GM18867 (cell line): ENCODE data around the gene STAG1.
"Not testable (repeated sequence)": the region's sequence is repeated elsewhere in the genome, so short reads cannot be mapped to it uniquely, and the experiment has no call there.

Experiments
- ATAC-seq: cut with Tn5 transposase; IDR thresholded peaks from one replicate; pipeline ENCODE4 v1.9.1; 2021; ENCODE audit warnings: mild to moderate bottlenecking, moderate library complexity; ENCODE audit not compliant: unreplicated experiment

Gene STAG1

GRCh38 chr3:136516656-136517055 is 235.5 kb downstream of the STAG1 start:
- no peak for ATAC-seq

- ATAC-seq, result no peak
Observed at GRCh38 chr3:136516095-136516494, 236.1 kb downstream of the STAG1 start.

DNA sequence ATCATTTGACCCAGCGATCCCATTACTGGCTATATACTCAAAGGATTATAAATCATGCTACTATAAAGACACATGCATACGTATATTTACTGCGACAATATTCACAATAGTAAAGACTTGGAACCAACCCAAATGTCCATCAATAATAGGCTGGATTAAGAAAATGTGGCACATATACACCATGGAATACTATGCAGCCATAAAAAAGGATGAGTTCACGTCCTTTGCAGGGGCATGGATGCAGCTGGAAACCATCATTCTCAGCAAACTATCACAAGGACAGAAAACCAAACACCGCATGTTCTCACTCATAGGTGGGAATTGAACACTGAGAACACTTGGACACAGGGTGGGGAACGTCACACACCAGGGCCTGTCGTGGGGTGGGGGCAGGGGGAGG is 237.6 kb downstream of the STAG1 start:
- not testable (repeated sequence) for ATAC-seq

DNA sequence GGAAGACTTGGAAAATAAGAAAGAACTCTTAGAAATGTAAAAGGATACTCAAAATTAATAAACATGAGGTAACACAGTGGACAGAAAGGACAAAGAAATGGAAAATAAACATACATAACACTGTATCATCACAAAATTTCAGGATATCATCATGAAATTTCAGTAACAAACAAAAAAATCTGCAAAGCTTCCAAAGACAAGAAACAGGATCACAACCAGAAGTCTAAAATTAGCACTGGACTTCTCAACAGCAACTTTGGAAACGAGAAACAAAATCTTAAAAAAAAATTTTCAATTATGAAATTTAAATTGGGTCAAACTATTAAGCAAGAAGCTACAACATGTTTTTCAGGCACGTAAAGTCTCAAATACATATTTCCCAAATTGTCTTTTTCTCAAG is 238.8 kb downstream of the STAG1 start:
- ATAC-seq, result no peak

DNA sequence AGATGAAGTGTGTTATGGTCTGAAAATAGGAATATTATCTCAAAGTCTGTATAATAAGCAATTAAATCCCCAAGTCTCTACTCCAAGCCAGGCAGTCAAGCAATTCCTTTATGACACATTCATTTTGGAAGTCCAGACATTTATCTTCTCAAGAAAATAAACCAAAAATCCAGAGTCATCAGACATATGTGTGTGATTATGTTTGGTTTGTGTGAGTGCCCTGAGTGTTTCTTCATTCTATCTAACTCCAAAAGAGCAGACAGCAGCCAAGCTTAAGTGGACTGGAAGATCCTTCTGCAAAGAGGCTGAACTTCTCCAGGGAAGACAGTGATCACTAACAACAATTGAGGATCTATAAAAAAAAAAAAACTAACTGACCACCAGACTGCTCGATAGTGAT is 239.8 kb downstream of the STAG1 start:
- ATAC-seq, result no peak

- ATAC-seq, result no peak
Observed at GRCh38 chr3:136505676-136506075, 246.5 kb downstream of the STAG1 start.

DNA sequence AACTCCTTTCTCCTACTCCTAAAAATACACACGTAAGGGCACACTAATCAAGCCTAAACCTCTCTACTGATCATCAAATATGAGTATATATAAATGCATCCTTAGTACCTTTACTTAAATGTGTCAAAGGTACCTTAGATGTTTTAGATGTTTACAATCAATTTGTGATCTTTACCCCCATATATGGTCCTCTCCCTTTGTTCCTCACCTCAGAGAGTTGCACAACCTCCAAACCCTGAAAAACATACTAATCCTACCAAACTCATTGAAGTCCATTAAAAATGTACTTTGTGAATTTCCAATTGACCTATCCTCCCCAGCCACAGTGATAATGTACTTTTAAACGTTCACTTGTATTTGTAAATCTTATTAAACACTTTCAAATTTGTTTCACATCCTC is 249.1 kb downstream of the STAG1 start:
- ATAC-seq, result no peak

DNA sequence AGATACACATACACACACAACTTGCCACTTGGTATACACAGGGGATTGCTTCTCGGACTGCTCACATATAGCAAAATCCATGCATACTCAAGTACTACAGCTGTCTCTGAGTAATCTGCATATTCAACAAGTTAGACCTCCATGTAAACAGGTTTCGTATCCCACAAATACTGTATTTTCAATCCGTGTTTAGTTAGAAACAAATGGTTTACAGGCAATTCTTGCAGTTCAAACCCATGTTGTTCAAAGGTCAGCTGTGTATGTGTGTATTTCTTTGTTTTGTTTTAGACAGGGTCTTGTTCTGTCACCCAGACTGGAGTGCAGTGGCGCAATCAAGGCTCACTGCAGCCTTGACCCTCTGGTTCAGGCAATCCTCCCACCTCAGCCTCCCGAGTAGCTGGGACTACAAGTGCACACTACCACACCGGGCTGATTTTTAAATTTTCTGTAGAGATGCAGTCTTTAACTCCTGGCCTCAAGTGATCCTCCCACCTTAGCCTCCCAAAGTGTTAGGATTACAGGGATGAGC is 253.2 kb downstream of the STAG1 start:
- ATAC-seq, result no peak

GRCh38 chr3:136495213-136495612 is 257.0 kb downstream of the STAG1 start:
- no peak for ATAC-seq

DNA sequence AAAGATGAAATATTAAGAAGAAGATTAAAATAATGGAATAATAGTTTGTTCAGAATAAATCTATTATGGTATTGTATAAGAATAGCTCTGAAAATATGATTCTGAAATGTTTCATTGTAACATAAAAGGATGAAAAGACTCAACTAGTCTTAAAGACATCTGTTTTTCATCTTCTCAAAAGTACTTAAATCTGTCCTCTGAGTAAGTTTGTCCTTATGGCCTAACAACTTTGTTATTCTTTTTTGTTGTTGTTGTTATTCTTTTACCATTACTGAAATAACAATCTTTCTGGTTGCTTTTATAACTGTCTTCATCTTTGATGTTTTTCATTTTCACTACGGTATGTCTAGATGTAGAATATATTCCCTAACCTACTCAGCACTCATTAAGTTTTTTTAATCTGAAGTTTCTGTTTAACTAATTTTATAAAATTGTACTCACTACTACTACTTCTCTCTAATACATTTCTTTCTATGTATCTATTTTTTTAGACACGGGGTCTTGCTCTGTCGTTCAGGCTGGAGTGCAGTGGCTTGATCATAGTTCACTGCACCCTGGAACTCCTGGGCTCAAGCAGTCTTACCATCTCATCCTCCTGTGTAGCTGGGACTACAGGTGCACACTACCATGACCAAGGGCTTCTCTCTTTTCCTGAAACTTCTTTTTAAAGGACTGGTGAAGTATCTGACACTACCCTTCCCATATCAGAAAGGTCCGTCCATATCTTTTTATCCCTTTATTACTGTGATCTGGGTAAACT is 261.4 kb downstream of the STAG1 start:
- ATAC-seq, result no peak

GRCh38 chr3:136485777-136486176 is 266.4 kb downstream of the STAG1 start:
- no peak for ATAC-seq

- ATAC-seq, result no peak
Observed at GRCh38 chr3:136476280-136476679, 275.9 kb downstream of the STAG1 start.

- not testable (repeated sequence) for ATAC-seq
Observed at GRCh38 chr3:136474876-136475275, 277.3 kb downstream of the STAG1 start.

GRCh38 chr3:136473716-136474326 is 278.4 kb downstream of the STAG1 start:
- ATAC-seq, result no peak

GRCh38 chr3:136465296-136465695 is 286.9 kb downstream of the STAG1 start:
- ATAC-seq, result no peak

- no peak for ATAC-seq
Observed at GRCh38 chr3:136464502-136464901, 287.7 kb downstream of the STAG1 start.

DNA sequence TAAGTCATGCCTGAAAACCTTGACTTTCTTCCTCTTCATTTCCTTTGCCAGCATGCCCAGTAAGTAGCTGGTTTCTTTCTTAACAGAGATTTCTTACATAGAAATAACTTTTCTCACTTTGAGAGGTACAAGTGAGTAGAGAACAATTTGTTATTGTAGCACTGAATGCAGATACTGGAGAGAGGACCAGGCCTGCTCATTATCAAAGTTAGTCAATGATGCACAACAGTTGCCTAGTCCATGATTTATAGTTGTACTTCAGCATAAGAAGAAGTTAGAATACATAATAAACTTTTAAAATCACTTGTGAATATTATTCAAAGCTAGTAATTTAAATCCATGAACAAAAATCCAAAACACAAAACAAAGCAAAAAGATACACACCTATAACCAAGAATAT is 289.0 kb downstream of the STAG1 start:
- no peak for ATAC-seq

- no peak for ATAC-seq
Observed at GRCh38 chr3:136457793-136458192, 294.4 kb downstream of the STAG1 start.

- no peak for ATAC-seq
Observed at GRCh38 chr3:136456196-136456595, 296.0 kb downstream of the STAG1 start.

GRCh38 chr3:136444581-136444980 is 307.6 kb downstream of the STAG1 start:
- no peak for ATAC-seq

DNA sequence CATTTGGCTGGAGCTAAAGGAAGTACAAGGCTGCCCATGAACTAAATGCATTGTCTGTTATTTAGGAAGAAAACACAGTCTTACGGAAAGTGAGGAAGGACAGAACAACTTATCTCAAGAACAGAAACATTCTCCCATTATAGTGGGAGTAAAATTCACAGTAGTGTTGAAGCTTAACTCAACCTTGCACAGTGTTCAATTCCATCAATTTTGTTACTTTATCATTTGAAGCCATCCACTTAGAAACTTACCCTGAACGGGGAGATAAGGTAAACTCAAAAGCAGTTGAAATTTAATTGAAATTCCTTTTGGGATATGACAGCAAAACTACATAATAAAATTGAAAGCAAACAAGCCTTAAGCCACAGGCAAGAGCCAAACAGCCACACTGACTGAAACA is 315.1 kb downstream of the STAG1 start:
- no peak for ATAC-seq

- ATAC-seq, result no peak
Observed at GRCh38 chr3:136434429-136434828, 317.7 kb downstream of the STAG1 start.
